Heart right ventricle (tissue), 16 donors: ENCODE data around the gene RASGEF1C. TPM values are rescaled to one million over a fixed set of nuclear protein-coding genes. Genes with fewer than 3 reads are reported as not detected.

Source experiments
- ATAC-seq, 8 donors: fragments of 200-7000 bp; cut with Tn5 transposase; one replicate each; pipeline ENCODE4 v1.9.1; 2020; ENCODE audit warnings: mild to moderate bottlenecking in 8 of 8, moderate library complexity in 8 of 8, moderate number of reproducible peaks in 1 of 8
- DNase-seq, 2 donors: peaks; one replicate each; pipeline ENCODE4 v3.0.0-alpha.2; 2020
- H3K27ac ChIP-seq, 10 donors: fragments of 200-600 bp; sonication (generic) in 2 of 10; one replicate each; pipeline versions ENCODE4 v1.5.0 to v1.8.0; 2020 to 2022; ENCODE audit warnings: mild to moderate bottlenecking in 3 of 10
- H3K27me3 ChIP-seq, 7 donors: fragments of 200-600 bp; one replicate each; pipeline ENCODE4 v1.8.0; 2021 to 2022; ENCODE audit warnings: mild to moderate bottlenecking in 2 of 7
- H3K36me3 ChIP-seq, 9 donors: fragments of 200-600 bp; sonication (generic) in 1 of 9; one replicate each; pipeline versions ENCODE4 v1.5.0 to v1.8.0; 2020 to 2022; ENCODE audit warnings: mild to moderate bottlenecking in 2 of 9
- H3K4me1 ChIP-seq, 9 donors: fragments of 200-600 bp; sonication (generic) in 1 of 9; one replicate each; pipeline versions ENCODE4 v1.5.0 to v1.8.0; 2020 to 2022; ENCODE audit warnings: mild to moderate bottlenecking in 4 of 9
- H3K4me3 ChIP-seq, 10 donors: fragments of 200-600 bp; sonication (generic) in 2 of 10; one replicate each; pipeline versions ENCODE4 v1.5.0 to v1.8.0; 2020 to 2022; ENCODE audit warnings: mild to moderate bottlenecking in 7 of 10, moderate library complexity in 2 of 10
- H3K9me3 ChIP-seq, 11 donors: fragments of 200-600 bp in 10 of 11; sonication (generic) in 2 of 11; one replicate each; pipeline versions ENCODE4 v1.5.0 to v1.8.0; 2013 to 2022; ENCODE audit warnings: mild to moderate bottlenecking in 2 of 11, control low read depth in 1 of 11, moderate library complexity in 1 of 11
- CTCF ChIP-seq, 9 donors: fragments of 200-600 bp; sonication (generic) in 2 of 9; IDR thresholded peaks; one replicate each; pipeline versions ENCODE4 v1.5.0 to v1.8.0; 2021 to 2022; ENCODE audit warnings: antibody characterized with exemption in 9 of 9, mild to moderate bottlenecking in 5 of 9, moderate library complexity in 1 of 9
- WGBS, 2 donors: extraction: QIAGEN DNeasy Blood & Tissue Kit; methylation state at CpG; one replicate each; pipeline ENCODE4 v1.1.7; 2013; ENCODE audit warnings: inconsistent platforms in 1 of 2; 5-methylcytosine and 5-hydroxymethylcytosine counted together
- intact Hi-C, 10 donors: fragments of 100-400 bp; cut with DNase I; formaldehyde crosslinking; loops; one replicate each; pipeline versions ENCODE4 v1.11.1 to v1.14.2; 2022
- polyA plus RNA-seq, 2 donors: library from polyadenylated mRNA; stranded (reverse); fragments of 200-250 nt; gene quantifications; one replicate each; pipeline ENCODE4 v1.2.3, GENCODE V29; 2013
- total RNA-seq, 10 donors: library from RNA; stranded (reverse); fragmentation: NEBNext Ultra II Directional in 3 of 10; extraction: Animal tissue kit (Norgen Biotek cat#: 25700) in 3 of 10; gene quantifications; one replicate each; pipeline versions ENCODE4 v1.2.1 to v1.2.4, GENCODE V29; 2021 to 2023
- donor health status: Arrhythmogenic right ventricular cardiomyopathy.
- donor health status: ischemic (EF 13 %, LVEDD 7.1; RV severe dilation, severe dysfunction).
- donor health status: healthy with polysubstance abuse.
- donor health status: DM: no; HTN: yes; CAD: no.
- donor health status: DM: no; HTN: no; CAD: no.
- donor health status: ischemic (EF 25% LVEDD 6.9; RV normal size, moderate dysfunction).
- donor health status: ischemic (EF 25% LVEDD 5.7; RV mildly dilated, moderate dysfunction).
- donor health status: healthy.
- donor health status: DM: yes; HTN: yes; CAD: no.
- donor health status: Ischemic cardiomyopathy.
- donor health status: ischemic (EF 35%, LVEDD 5.7; RV mildly dilated, moderate dysfunction).
- donor health status: nonischemic (EF 11% LVEDD 7.7; RV severe dilation, severe dysfunction).
- donor health status: DM: yes; HTN: yes; CAD: no.
- donor health status: PGD.
- donor health status: ischemic (EF 29% LVEDD 5.4; RV normal size, mild dysfunction).
- donor health status: nonischemic (EF 23%, LVEDD 6.1; RV moderate dilation, normal function).

The RASGEF1C gene
- total and polyA plus RNA-seq, 12 donors, result 0.17 to 0.59 (median 0.26) TPM; not detected in 6

- no peak for ATAC-seq
- no peaks in the 10 kb centered on the region for H3K36me3 ChIP-seq
- H3K4me1 ChIP-seq, result no peaks in the 10 kb centered on the region
- no peak for DNase-seq
- intact Hi-C loops, result no loop called here
- no peak for TF ChIP-seq CTCF (IDR thresholded peaks at IDR 0.05)
- peaks cover 0 to 8% (median 5%) of the 10 kb centered on the region in 7 donors for H3K27me3 ChIP-seq
- H3K27ac ChIP-seq, result no peak overlapping the region
- no peak overlapping the region for H3K4me3 ChIP-seq
- 83 to 88% methylated on average over 9 of the region's 9 CpGs for WGBS, 2 donors
- peaks cover 0 to 24% (median 14%) of the 10 kb centered on the region in 11 donors for H3K9me3 ChIP-seq
Measured at GRCh38 chr5:180102636-180103035, 106.4 kb downstream of the RASGEF1C start.

- ATAC-seq (no peak), DNase-seq (no peak)
- H3K4me1 ChIP-seq, result no peaks in the 10 kb centered on the region
- 76 to 78% methylated on average over 20 of the region's 20 CpGs for WGBS, 2 donors
- H3K27me3 ChIP-seq, result peaks cover 0 to 8% (median 5%) of the 10 kb centered on the region in 7 donors
- intact Hi-C loops, result no loop called here
- H3K9me3 ChIP-seq, result peaks cover 0 to 13% (median 3%) of the 10 kb centered on the region in 11 donors
- no peak for TF ChIP-seq CTCF (IDR thresholded peaks at IDR 0.05)
- no peak overlapping the region for H3K4me3 ChIP-seq
- no peak overlapping the region for H3K27ac ChIP-seq
- H3K36me3 ChIP-seq, result no peaks in the 10 kb centered on the region
Measured at GRCh38 chr5:180101451-180102105, 107.4 kb downstream of the RASGEF1C start.

GRCh38 chr5:180100621-180101450, 108.2 kb downstream of the RASGEF1C start:
- Histone ChIP-seq H3K36me3 (no peaks in the 10 kb centered on the region), H3K4me3 (no peak overlapping the region), H3K9me3 (peaks cover 0 to 6% (median 0%) of the 10 kb centered on the region in 11 donors), H3K27me3 (peaks cover 0 to 8% (median 5%) of the 10 kb centered on the region in 7 donors), H3K27ac (no peak overlapping the region), H3K4me1 (no peaks in the 10 kb centered on the region)
- no peak for DNase-seq
- no peak for TF ChIP-seq CTCF (IDR thresholded peaks at IDR 0.05)
- 79% methylated on average over 29 of the region's 29 CpGs for WGBS, 2 donors
- ATAC-seq, result peak in 1 of 8 donors; percentile 21
- intact Hi-C loops, result no loop called here

GRCh38 chr5:180099733-180100611, 109.0 kb downstream of the RASGEF1C start:
- intact Hi-C loops, result no loop called here
- TF ChIP-seq CTCF (IDR thresholded peaks at IDR 0.05), result no peak
- H3K27me3 ChIP-seq, result peaks cover 0 to 8% (median 5%) of the 10 kb centered on the region in 7 donors
- no peak overlapping the region for H3K4me3 ChIP-seq
- ATAC-seq, result no peak
- DNase-seq, result no peak
- no peaks in the 10 kb centered on the region for H3K4me1 ChIP-seq
- no peak overlapping the region for H3K27ac ChIP-seq
- H3K36me3 ChIP-seq, result no peaks in the 10 kb centered on the region
- 83 to 93% methylated on average over 18 of the region's 18 CpGs for WGBS, 2 donors
- peaks cover 0 to 3% (median 0%) of the 10 kb centered on the region in 11 donors for H3K9me3 ChIP-seq
